Islet of Langerhans (tissue), 1 donor: Measurements from ENCODE around the gene STIM1.

Experiments used
- FAIRE-seq: peaks from one replicate; lab custom pipeline; 2011; peaks lifted over from hg19 to GRCh38; lab: Jason Lieb, UNC

STIM1 gene

GRCh38 chr11:4118107-4118506, 262.6 kb downstream of the STIM1 start:
- FAIRE-seq: no peak

GRCh38 chr11:4123218-4123617, 267.8 kb downstream of the STIM1 start:
- no peak for FAIRE-seq

GRCh38 chr11:4125141-4125540, 269.7 kb downstream of the STIM1 start:
- FAIRE-seq: no peak

GRCh38 chr11:4127357-4127756, 271.9 kb downstream of the STIM1 start:
- FAIRE-seq: no peak

GRCh38 chr11:4130219-4130618, 274.8 kb downstream of the STIM1 start:
- FAIRE-seq: peak; percentile 9

- FAIRE-seq: no peak
These were observed 279.3 kb downstream of the STIM1 start for GRCh38 chr11:4134806-4135205.

- no peak for FAIRE-seq
These were observed 283.0 kb downstream of the STIM1 start for GRCh38 chr11:4138497-4138896.

GRCh38 chr11:4140067-4140636, 284.7 kb downstream of the STIM1 start:
- no peak for FAIRE-seq
